ENCODE data around the gene ARHGAP21.
"Not testable (repeated sequence)": the region's sequence is repeated elsewhere in the genome, so short reads cannot be mapped to it uniquely, and the experiment has no call there.

Gene ARHGAP21

GRCh38 chr10:24723788-24724380 lies at the start of gene ARHGAP21:
TSS of gene ARHGAP21 (minus strand) at chr10:24723887. CDS start at chr10:24721899, 1,988 bp downstream.
- H3K27ac ChIP-seq: peak within 1 kb of the TSS; percentile 84 to 98 (median 94)
- H3K4me3 ChIP-seq: peak within 1 kb of the TSS; percentile 71 to 85 (median 75)

GRCh38 chr10:24771943-24772694 lies 48.4 kb upstream of the ARHGAP21 start:
- H3K27ac ChIP-seq: no peak overlapping the region

DNA sequence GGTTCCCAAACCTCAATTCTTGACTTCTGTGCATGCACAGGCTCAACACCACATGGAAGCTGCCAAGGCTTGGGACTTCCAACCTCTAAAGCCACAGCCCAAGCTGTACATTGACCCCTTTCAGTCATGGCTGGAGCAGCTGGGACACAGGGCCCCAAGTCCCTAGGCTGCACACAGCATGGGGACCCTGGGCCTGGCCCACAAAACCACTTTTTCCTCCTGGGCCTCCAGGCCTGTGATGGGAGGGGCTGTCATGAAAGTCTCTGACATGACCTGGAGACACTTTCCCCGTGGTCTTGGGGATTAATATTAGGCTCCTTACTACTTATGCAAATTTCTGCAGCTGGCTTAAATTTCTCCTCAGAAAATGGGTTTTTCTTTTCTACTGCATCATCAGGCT lies 41.3 kb upstream of the ARHGAP21 start:
- H3K27ac ChIP-seq, H3K4me3 ChIP-seq: not testable (repeated sequence)

More at GRCh38 chr10:24771943-24772694, 48.4 kb upstream of the ARHGAP21 start:
- H3K4me3 ChIP-seq: no peak overlapping the region

GRCh38 chr10:24762966-24763623 lies 39.4 kb upstream of the ARHGAP21 start:
- Histone ChIP-seq H3K27ac (no peak overlapping the region), H3K4me3 (no peak overlapping the region)

DNA sequence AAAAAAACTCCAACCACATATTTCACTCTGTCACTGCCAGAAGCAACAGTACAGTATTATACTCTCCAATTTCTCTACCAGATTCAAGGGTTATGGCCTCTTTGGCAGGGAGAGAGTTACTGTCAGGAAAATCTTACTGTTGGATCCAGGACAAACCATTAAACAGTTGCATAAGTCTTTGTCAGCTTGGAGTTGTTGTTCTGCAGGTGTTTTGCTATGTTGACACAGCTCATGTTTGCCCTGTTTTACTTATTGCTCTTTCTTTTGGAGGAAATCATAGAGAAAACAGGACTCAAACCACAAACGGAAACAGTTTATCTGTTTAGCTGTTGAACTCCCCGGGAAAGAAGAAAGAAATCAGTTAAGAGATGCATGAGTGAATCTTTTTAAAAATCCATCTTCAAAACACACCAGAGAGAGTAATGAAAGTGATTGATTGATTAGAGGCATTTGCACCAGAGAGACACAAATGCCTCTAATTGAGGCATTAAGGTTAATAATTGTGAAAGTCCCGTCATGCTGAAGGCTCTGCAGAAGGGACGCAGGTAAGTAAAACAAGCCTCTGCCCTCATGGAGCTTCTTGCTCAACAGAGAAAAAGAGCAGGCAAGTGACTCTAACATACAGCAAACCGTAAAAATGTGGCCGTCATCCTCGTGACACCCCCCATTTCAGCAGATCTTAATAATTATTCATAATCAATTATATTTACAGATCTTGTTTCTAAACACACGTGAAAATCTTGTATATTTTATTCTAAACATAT lies 38.7 kb upstream of the ARHGAP21 start:
- Histone ChIP-seq H3K4me3 (no peak overlapping the region), H3K27ac (no peak overlapping the region)

- H3K4me3 ChIP-seq: no peak overlapping the region
- H3K27ac ChIP-seq: no peak overlapping the region
Observed at GRCh38 chr10:24759672-24760071, 36.0 kb upstream of the ARHGAP21 start.

DNA sequence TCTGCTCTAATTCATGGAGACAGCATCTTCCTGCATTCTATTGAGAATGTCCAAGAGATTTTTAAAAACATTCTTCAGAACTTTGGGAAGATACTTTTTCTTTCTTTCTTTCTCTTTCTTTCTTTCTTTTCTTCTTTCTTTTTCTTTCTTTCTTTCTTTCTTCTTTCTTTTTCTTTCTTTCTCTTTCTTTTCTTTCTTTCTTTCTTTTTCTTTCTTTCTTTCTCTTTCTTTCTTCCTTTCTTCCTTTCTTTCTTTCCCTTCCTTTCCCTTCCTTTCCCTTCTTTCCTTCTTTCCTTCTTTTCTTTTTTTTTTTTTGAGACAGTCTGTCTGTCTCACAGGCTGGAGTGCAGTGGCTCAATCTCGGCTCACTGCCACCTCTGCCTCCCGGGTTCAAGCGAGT lies 34.6 kb upstream of the ARHGAP21 start:
- H3K4me3 ChIP-seq, H3K27ac ChIP-seq: not testable (repeated sequence)

DNA sequence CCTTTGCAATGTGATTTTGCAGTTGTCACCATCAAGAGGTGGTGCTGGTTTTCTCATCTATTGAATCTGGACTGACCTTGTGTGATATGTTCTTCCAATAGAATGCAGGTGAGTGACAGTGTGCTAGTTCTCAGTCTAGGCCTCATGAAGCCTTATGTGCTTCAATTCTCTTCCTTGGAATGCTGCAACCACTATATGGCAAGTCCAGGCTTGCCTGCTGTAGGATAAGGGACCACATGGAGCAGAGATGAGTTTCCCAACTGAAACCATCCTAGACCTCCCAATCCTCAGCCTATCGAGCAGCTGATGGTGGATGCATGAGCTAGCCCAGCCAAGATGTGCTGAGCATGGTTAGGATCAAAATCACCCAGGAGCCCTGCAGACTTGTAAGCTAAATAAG lies 32.6 kb upstream of the ARHGAP21 start:
- no peak overlapping the region for H3K4me3 ChIP-seq
- H3K27ac ChIP-seq: no peak overlapping the region

DNA sequence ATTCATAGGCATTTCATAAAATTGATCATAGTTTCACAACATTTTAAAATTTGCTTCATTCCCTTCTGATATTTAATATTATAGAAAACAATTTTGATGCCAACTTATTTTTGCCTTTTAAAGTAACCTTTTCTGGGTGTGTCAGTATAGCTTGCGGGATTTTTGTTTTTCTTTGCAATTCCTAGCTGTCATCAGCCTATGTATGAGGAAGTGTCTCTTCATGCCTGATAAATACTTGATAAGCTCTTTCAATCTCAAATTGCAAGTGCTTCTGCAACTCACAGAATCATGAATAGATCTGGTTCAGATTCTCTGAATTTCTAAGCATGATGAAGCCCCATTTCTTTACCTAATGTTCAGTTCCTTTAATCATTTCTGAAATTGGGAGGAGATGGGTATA lies 28.0 kb upstream of the ARHGAP21 start:
- Histone ChIP-seq H3K4me3 (no peak overlapping the region), H3K27ac (no peak overlapping the region)

GRCh38 chr10:24750695-24751094 lies 27.0 kb upstream of the ARHGAP21 start:
- H3K4me3 ChIP-seq: no peak overlapping the region
- H3K27ac ChIP-seq: no peak overlapping the region

- Histone ChIP-seq H3K27ac (no peak overlapping the region), H3K4me3 (no peak overlapping the region)
Observed at GRCh38 chr10:24748214-24748613, 24.5 kb upstream of the ARHGAP21 start.

- Histone ChIP-seq H3K4me3 (no peak overlapping the region), H3K27ac (no peak overlapping the region)
Observed at GRCh38 chr10:24744946-24745345, 21.3 kb upstream of the ARHGAP21 start.

GRCh38 chr10:24740714-24741113 lies 17.0 kb upstream of the ARHGAP21 start:
- no peak overlapping the region for H3K4me3 ChIP-seq
- no peak overlapping the region for H3K27ac ChIP-seq

DNA sequence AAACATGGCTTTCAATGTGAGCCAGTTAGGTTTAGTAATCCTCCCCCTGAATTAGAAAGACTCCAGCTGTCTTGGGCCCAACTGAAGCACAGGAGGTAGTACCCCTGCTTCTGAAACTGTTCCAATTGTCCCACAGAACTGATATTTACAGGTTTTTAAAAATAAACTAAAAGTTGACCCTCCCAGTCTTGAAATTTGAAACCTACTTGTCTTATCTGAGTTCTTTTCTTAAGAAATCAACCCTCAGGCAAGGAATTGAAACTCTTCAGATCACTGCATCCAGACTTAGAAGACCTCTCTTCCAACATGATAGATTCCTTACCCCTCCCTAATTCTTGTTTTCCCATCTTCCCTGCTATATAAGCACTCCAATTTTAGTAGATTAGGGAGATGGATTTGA lies 13.3 kb upstream of the ARHGAP21 start:
- no peak overlapping the region for H3K4me3 ChIP-seq
- no peak overlapping the region for H3K27ac ChIP-seq

DNA sequence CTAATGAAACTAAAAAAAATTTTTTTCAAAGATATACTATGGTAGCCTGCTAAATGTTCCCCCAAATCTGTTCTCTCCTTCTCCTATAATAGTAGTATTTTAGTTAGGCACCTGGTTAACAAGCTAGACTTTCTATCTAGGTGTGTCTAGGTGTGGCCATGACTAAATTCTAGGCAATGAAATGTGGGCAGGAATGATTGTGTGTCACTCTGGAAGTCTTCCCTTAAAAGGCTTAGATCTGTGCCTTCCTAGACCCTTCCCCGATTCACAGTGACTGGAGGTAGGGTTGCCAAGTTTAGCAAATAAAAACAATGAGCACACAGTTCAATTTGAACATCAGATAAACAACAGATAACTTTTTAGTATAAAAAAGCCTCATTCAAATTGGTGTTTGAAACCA lies 8.3 kb upstream of the ARHGAP21 start:
- Histone ChIP-seq H3K27ac (no peak overlapping the region), H3K4me3 (no peak overlapping the region)

- H3K27ac ChIP-seq: no peak overlapping the region
- H3K4me3 ChIP-seq: no peak overlapping the region
Observed at GRCh38 chr10:24730811-24731210, 7.1 kb upstream of the ARHGAP21 start.

DNA sequence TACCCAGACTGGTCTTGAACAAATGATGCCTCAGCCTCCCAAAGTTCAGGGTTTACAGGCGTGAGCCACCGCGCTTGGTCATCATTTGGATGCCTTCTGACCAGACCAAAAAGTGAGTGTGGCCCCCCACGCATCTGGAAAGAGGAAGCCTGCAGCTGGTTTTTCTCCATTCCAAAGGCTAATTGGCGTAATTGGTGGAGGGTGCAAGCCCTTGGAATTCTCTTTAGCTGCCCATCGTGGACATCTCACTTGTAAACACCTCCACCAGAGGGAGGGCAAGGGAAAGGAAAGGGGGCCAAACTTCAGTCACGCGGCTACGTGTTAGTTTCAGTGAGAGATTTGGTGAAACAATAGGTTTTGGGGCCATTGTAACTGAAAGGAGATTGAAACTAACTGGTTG lies 4.1 kb upstream of the ARHGAP21 start:
- Histone ChIP-seq H3K4me3 (no peak overlapping the region), H3K27ac (no peak overlapping the region)

DNA sequence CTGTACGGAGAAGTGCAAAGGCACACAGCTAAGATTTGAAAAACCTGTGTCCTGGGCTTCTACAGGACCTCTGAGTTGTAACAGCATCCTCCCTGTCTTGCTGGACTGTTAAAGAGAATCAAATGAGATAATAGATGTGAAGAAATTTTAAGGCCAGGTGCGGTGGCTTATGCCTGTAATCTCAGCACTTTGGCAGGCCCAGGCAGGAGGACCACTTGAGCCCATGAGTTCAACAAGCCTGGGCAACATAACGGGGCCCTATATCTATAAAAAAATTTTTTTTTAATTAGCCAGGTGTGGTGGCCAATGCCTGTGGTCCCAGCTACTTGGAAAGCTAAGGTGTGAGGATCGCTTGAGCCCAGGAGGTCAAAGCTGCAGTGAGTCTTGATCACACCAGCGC lies 2.9 kb upstream of the ARHGAP21 start:
- H3K27ac ChIP-seq: no peak overlapping the region
- H3K4me3 ChIP-seq: no peak overlapping the region

- not testable (repeated sequence) for H3K4me3 ChIP-seq, H3K27ac ChIP-seq
Observed at GRCh38 chr10:24726029-24726428, 2.3 kb upstream of the ARHGAP21 start.

Measured in skin epidermis (tissue), 12 donors.